ENCODE results near the gene NFIC. TPM values are rescaled to one million over a fixed set of nuclear protein-coding genes. Genes with fewer than 3 reads are reported as not detected.
A peak's percentile ranks its signal among the peaks of the same experiment; 100 is the strongest.

Gene NFIC
- total RNA-seq, 1 experiment from 2014 or later, result 8.0 TPM

GRCh38 chr19:3481241-3482090, 115.1 kb downstream of the NFIC start:
- H2BK120ac ChIP-seq (ENCODE audit: low read depth, low read length, poor library complexity, severe bottlenecking), result no peak overlapping the region
- no peaks in the 10 kb centered on the region for H3K4me1 ChIP-seq (ENCODE audit: insufficient read depth, low read length)
- H3K23ac ChIP-seq (ENCODE audit: insufficient read length, low read depth, low read length), result no peak overlapping the region
- no peak overlapping the region for H3K18ac ChIP-seq (ENCODE audit: insufficient read length, low read depth, low read length)
- H3K4me3 Mint-ChIP-seq, result no peak overlapping the region
- H4K91ac ChIP-seq (ENCODE audit: insufficient read length, low read depth, low read length), result no peak overlapping the region
- H3K4me1 Mint-ChIP-seq, result peaks cover 8 to 23% of the 10 kb centered on the region in 2 experiments
- peaks cover 7% of the 10 kb centered on the region for H3K27me3 Mint-ChIP-seq (ENCODE audit: low read depth)
- peaks cover 4% of the 10 kb centered on the region for H3K23me2 ChIP-seq (ENCODE audit: insufficient read length, low read depth, low read length, poor library complexity, severe bottlenecking)
- H3K27ac ChIP-seq (ENCODE audit: insufficient read length, low read depth, low read length), result no peak overlapping the region
- H4K5ac ChIP-seq (ENCODE audit: insufficient read length, low read depth, low read length), result no peak overlapping the region
- no peak overlapping the region for H3K56ac ChIP-seq (ENCODE audit: insufficient read length, low read depth, low read length)
- H2AFZ ChIP-seq (ENCODE audit: low read length), result no peak overlapping the region
- no peak overlapping the region for H2BK20ac ChIP-seq (ENCODE audit: low read depth, low read length, poor library complexity, severe bottlenecking)
- no peaks in the 10 kb centered on the region for H4K20me1 ChIP-seq (ENCODE audit: control insufficient read depth, insufficient read depth, insufficient read length)
- H3K4ac ChIP-seq (ENCODE audit: low read depth, low read length), result no peak overlapping the region
- H3T11ph ChIP-seq (ENCODE audit: low read length), result no peak overlapping the region
- H3K9me3 Mint-ChIP-seq, result peaks cover 0 to 8% of the 10 kb centered on the region in 2 experiments; a peak in 1 of 5 replicates
- H3K9me3 ChIP-seq (ENCODE audit: control insufficient read depth, low read depth, low read length), result no peaks in the 10 kb centered on the region
- no peak overlapping the region for H3K4me2 ChIP-seq (ENCODE audit: insufficient read depth, insufficient read length, low read length)
- H3K27me3 ChIP-seq (ENCODE audit: insufficient read depth, low read length), result no peaks in the 10 kb centered on the region
- H3K14ac ChIP-seq (ENCODE audit: insufficient read depth, low read length), result peak overlapping the region; percentile 49; the same call in 1 of the 2 replicates
- no peak for DNase-seq
- no peaks in the 10 kb centered on the region for H3K79me2 ChIP-seq (ENCODE audit: insufficient read depth, low read length)
- no peaks in the 10 kb centered on the region for H3K79me1 ChIP-seq (ENCODE audit: insufficient read depth, low read depth, low read length, poor library complexity, severe bottlenecking)
- no peak overlapping the region for H2BK15ac ChIP-seq (ENCODE audit: low read depth, low read length)
- no peak overlapping the region for H2AK5ac ChIP-seq (ENCODE audit: insufficient read length, low read length)
- H3K9ac ChIP-seq (ENCODE audit: extremely low read depth, insufficient read length, low read length), result no peak overlapping the region
- no peaks in the 10 kb centered on the region; a peak in 1 of 7 replicates for H3K36me3 Mint-ChIP-seq (ENCODE audit: insufficient read depth in 1 of 3, low read depth in 3 of 3)
- TF ChIP-seq, protein P1, sequence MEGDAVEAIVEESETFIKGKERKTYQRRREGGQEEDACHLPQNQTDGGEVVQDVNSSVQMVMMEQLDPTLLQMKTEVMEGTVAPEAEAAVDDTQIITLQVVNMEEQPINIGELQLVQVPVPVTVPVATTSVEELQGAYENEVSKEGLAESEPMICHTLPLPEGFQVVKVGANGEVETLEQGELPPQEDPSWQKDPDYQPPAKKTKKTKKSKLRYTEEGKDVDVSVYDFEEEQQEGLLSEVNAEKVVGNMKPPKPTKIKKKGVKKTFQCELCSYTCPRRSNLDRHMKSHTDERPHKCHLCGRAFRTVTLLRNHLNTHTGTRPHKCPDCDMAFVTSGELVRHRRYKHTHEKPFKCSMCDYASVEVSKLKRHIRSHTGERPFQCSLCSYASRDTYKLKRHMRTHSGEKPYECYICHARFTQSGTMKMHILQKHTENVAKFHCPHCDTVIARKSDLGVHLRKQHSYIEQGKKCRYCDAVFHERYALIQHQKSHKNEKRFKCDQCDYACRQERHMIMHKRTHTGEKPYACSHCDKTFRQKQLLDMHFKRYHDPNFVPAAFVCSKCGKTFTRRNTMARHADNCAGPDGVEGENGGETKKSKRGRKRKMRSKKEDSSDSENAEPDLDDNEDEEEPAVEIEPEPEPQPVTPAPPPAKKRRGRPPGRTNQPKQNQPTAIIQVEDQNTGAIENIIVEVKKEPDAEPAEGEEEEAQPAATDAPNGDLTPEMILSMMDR (conservative IDR thresholded peaks at IDR 0.05), result no peak
- no CpG with 5 or more reads among the region's 38 CpGs for WGBS (ENCODE audit: extremely low coverage, insufficient read length, low lambda C conversion rate)
- no peak overlapping the region for H3K27ac Mint-ChIP-seq
- no peak overlapping the region for H4K8ac ChIP-seq (replicated peaks; ENCODE audit: insufficient read length, low read depth, low read length)
- H2BK5ac ChIP-seq (ENCODE audit: insufficient read length, low read length), result no peak overlapping the region
- no peak overlapping the region for H2BK12ac ChIP-seq (ENCODE audit: insufficient read length, low read depth, low read length)
